SK-N-SH (cell line): ENCODE results near the gene MAP7D2. TPM values are rescaled to one million over a fixed set of nuclear protein-coding genes. Genes with fewer than 3 reads are reported as not detected.

ENCODE experiments used
- CTCF ChIA-PET: fragments of 300-600, 350-600 bp; formaldehyde crosslinking; extraction: SDS; loops from one replicate; lab custom pipeline; 2021; lab: Yijun Ruan, JAX
- POLR2A ChIA-PET: fragments of 350-600 bp; sonication (Branson Sonifier 250); formaldehyde crosslinking; extraction: SDS; loops from one replicate; lab custom pipeline; 2020; ENCODE audit warnings: antibody characterized with exemption, inconsistent platforms; lab: Yijun Ruan, JAX
- DNase-seq: peaks from one replicate; pipeline ENCODE4 v3.0.0; 2012
- H2AFZ ChIP-seq: fragments of 200-600 bp; sonication (generic); 2 replicates; pipeline ENCODE4 v1.8.1; 2016; ENCODE audit warnings: antibody characterized with exemption, mild to moderate bottlenecking, low read depth
- H3F3A ChIP-seq: fragments of 200-600 bp; sonication (generic); replicated peaks from 2 replicates; pipeline ENCODE3; 2016; ENCODE audit warnings: antibody characterized with exemption, mild to moderate bottlenecking; ENCODE audit not compliant: insufficient read depth
- H3K27ac ChIP-seq, 2 experiments: fragments of 200-500 bp in 1 of 2; fragments of 200-600 bp in 1 of 2; sonication (Bioruptor generic) in 1 of 2; sonication (generic), shearing (Covaris generic) in 1 of 2; 2 replicates each; pipeline versions ENCODE4 v1.5.1 to v1.6.1; 2014 to 2016; ENCODE audit warnings: low read depth in 2 of 2, inconsistent platforms in 1 of 2, low read length in 1 of 2, mild to moderate bottlenecking in 1 of 2, mixed read lengths in 1 of 2
- H3K27me3 ChIP-seq: fragments of 200-600 bp; sonication (generic), shearing (Covaris generic); 2 replicates; pipeline ENCODE4 v1.6.1; 2016; ENCODE audit warnings: mixed run types; ENCODE audit not compliant: insufficient read depth
- H3K36me3 ChIP-seq, 2 experiments: fragments of 200-500 bp in 1 of 2; fragments of 200-600 bp in 1 of 2; sonication (Bioruptor generic) in 1 of 2; sonication (generic) in 1 of 2; replicated peaks in 1 of 2; 2 replicates each; pipeline versions ENCODE3 to v1.5.1; 2014 to 2016; ENCODE audit warnings: low read length in 1 of 2, mild to moderate bottlenecking in 1 of 2; ENCODE audit not compliant: insufficient read depth in 2 of 2, control insufficient read depth in 1 of 2
- H3K4me1 ChIP-seq, 2 experiments: fragments of 200-500 bp in 1 of 2; fragments of 200-600 bp in 1 of 2; sonication (Bioruptor generic) in 1 of 2; sonication (generic), shearing (Covaris generic) in 1 of 2; 2 replicates each; pipeline versions ENCODE4 v1.5.1 to v1.6.1; 2014 to 2016; ENCODE audit warnings: low read depth in 1 of 2, low read length in 1 of 2, mixed run types in 1 of 2; ENCODE audit not compliant: insufficient read depth in 2 of 2, control insufficient read depth in 1 of 2
- H3K4me2 ChIP-seq: fragments of 200-600 bp; sonication (generic), shearing (Covaris generic); 2 replicates; pipeline ENCODE4 v1.6.1; 2017; ENCODE audit warnings: mixed run types
- H3K4me3 ChIP-seq, 2 experiments: fragments of 200-500 bp in 1 of 2; fragments of 200-600 bp in 1 of 2; sonication (Bioruptor generic) in 1 of 2; sonication (generic), shearing (Covaris generic) in 1 of 2; 2 replicates each; pipeline versions ENCODE4 v1.5.1 to v1.8.1; 2014 to 2016; ENCODE audit warnings: low read depth in 2 of 2, inconsistent platforms in 1 of 2, low read length in 1 of 2, mild to moderate bottlenecking in 1 of 2, mixed read lengths in 1 of 2, moderate library complexity in 1 of 2
- H3K79me2 ChIP-seq: fragments of 200-600 bp; sonication (generic); 2 replicates; pipeline ENCODE4 v1.8.1; 2017; ENCODE audit warnings: mild to moderate bottlenecking; ENCODE audit not compliant: insufficient read depth
- H3K9ac ChIP-seq: fragments of 200-600 bp; sonication (generic); 2 replicates; pipeline ENCODE4 v1.6.1; 2017; ENCODE audit warnings: mixed run types
- H3K9me2 ChIP-seq: fragments of 200-600 bp; sonication (generic); 2 replicates; pipeline ENCODE4 v1.6.1; 2017; ENCODE audit warnings: mixed run types
- H3K9me3 ChIP-seq: fragments of 200-600 bp; sonication (generic); 2 replicates; pipeline ENCODE4 v1.6.1; 2017; ENCODE audit warnings: mixed run types, mild to moderate bottlenecking, moderate library complexity
- H4K20me1 ChIP-seq: fragments of 200-600 bp; sonication (generic); 2 replicates; pipeline ENCODE4 v1.6.1; 2017; ENCODE audit warnings: mild to moderate bottlenecking, mixed run types; ENCODE audit not compliant: insufficient read depth
- CTCF ChIP-seq: fragments of 200-600 bp; sonication (generic); IDR thresholded peaks from 2 replicates; pipeline ENCODE4 v1.6.1; 2017; ENCODE audit warnings: antibody characterized with exemption, mild to moderate bottlenecking, moderate library complexity
- ELF1 ChIP-seq: IDR thresholded peaks from 2 replicates; pipeline ENCODE4 v1.4.0; 2012
- EP300 ChIP-seq, 2 experiments: IDR thresholded peaks; 2 replicates each; pipeline versions ENCODE4 v1.4.0 to v1.6.1; 2012; ENCODE audit warnings: borderline replicate concordance in 1 of 2, low read depth in 1 of 2, low read length in 1 of 2
- EZH2phosphoT487 ChIP-seq: fragments of 200-600 bp; sonication (generic); IDR thresholded peaks from 2 replicates; pipeline ENCODE4 v1.6.1; 2017; ENCODE audit warnings: low read depth, mixed run types, mild to moderate bottlenecking, antibody characterized with exemption, moderate library complexity, borderline replicate concordance
- FOXJ3 ChIP-seq: sonication (generic); formaldehyde crosslinking; IDR thresholded peaks from 2 replicates; pipeline ENCODE4 v1.5.1; 2020; ENCODE audit warnings: mild to moderate bottlenecking, missing genetic modification reagents
- GATA2 ChIP-seq: sonication (generic); formaldehyde crosslinking; IDR thresholded peaks from 2 replicates; pipeline ENCODE4 v1.5.0; 2020; ENCODE audit warnings: mild to moderate bottlenecking, missing genetic modification reagents
- JUND ChIP-seq: IDR thresholded peaks from 2 replicates; pipeline ENCODE4 v1.4.0; 2012
- MEF2A ChIP-seq: IDR thresholded peaks from 2 replicates; pipeline ENCODE4 v1.4.0; 2012; ENCODE audit warnings: low read depth, borderline replicate concordance
- MXI1 ChIP-seq: IDR thresholded peaks from 2 replicates; pipeline ENCODE4 v1.6.1; 2012; ENCODE audit warnings: mild to moderate bottlenecking, low read depth, low read length, improper control_type of control experiment
- NRF1 ChIP-seq: IDR thresholded peaks from 2 replicates; pipeline ENCODE4 v1.6.1; 2012; ENCODE audit warnings: low read depth, mild to moderate bottlenecking, low read length
- REST ChIP-seq: IDR thresholded peaks from 2 replicates; pipeline ENCODE4 v1.6.1; 2012; ENCODE audit warnings: mild to moderate bottlenecking, low read depth, low read length, moderate library complexity
- RXRA ChIP-seq: IDR thresholded peaks from 2 replicates; pipeline ENCODE4 v1.4.0; 2012; ENCODE audit warnings: low read depth, mild to moderate bottlenecking, borderline replicate concordance
- SIN3A ChIP-seq: IDR thresholded peaks from 2 replicates; pipeline ENCODE4 v1.6.1; 2012; ENCODE audit warnings: low read depth, mild to moderate bottlenecking, low read length, moderate library complexity, borderline replicate concordance
- TCF12 ChIP-seq: IDR thresholded peaks from 2 replicates; pipeline ENCODE4 v1.4.0; 2012
- USF1 ChIP-seq: IDR thresholded peaks from 2 replicates; pipeline ENCODE4 v1.4.0; 2012; ENCODE audit warnings: low read depth, borderline replicate concordance
- USF2 ChIP-seq: fragments of 150-350 bp; IDR thresholded peaks from 2 replicates; pipeline ENCODE4 v1.6.1; 2017; ENCODE audit warnings: antibody characterized with exemption, low read length, low read depth, borderline replicate concordance
- ZBTB33 ChIP-seq: IDR thresholded peaks from 2 replicates; pipeline ENCODE4 v1.4.0; 2012; ENCODE audit warnings: low read depth, borderline replicate concordance
- WGBS: methylation state at CpG from one replicate; pipeline ENCODE4 v1.1.6; 2017; ENCODE audit warnings: low lambda C conversion rate; 5-methylcytosine and 5-hydroxymethylcytosine counted together
- polyA plus RNA-seq, 3 experiments: library from polyadenylated mRNA; depleted of rRNA; stranded (reverse); fragments of >200 nt; gene quantifications; 2 replicates each; pipeline ENCODE4 v1.2.3, GENCODE V29; 2012

The MAP7D2 gene
- polyA plus RNA-seq, 1 of the 3 experiments (the other 2 are of a cell fraction), result 2.7 TPM

- WGBS, result 54% methylated on average over 6 of the region's 7 CpGs
- Histone ChIP-seq H4K20me1 (no peaks in the 10 kb centered on the region), H3K36me3 (no peaks in the 10 kb centered on the region), H2AFZ (no peak overlapping the region), H3F3A (no peaks in the 10 kb centered on the region), H3K9me3 (no peaks in the 10 kb centered on the region), H3K4me1 (no peaks in the 10 kb centered on the region), H3K4me3 (no peak overlapping the region), H3K9me2 (no peaks in the 10 kb centered on the region), H3K27ac (no peak overlapping the region), H3K9ac (no peak overlapping the region), H3K4me2 (no peak overlapping the region), H3K79me2 (no peaks in the 10 kb centered on the region), H3K27me3 (no peaks in the 10 kb centered on the region; the same call in 1 of the 2 replicates)
- POLR2A ChIA-PET, result no interaction called here
- TF ChIP-seq ZBTB33 (no peak), FOXJ3 (CRISPR knock-in tag) (no peak), USF1 (no peak), ELF1 (no peak), TCF12 (no peak), CTCF (no peak), GATA2 (CRISPR knock-in tag) (no peak), EP300 (IDR thresholded peaks at IDR 0.05; ENCODE audit: borderline replicate concordance in 1 of 2, low read depth in 1 of 2, low read length in 1 of 2) (no peak), JUND (no peak), MXI1 (no peak), MEF2A (no peak), NRF1 (no peak), REST (no peak), USF2 (no peak), SIN3A (no peak), EZH2phosphoT487 (no peak), RXRA (no peak)
- DNase-seq, result no peak
- CTCF ChIA-PET, result interaction anchor here (1.2 kb wide), 1 partner anchor 103 kb away, joined by 3 read pairs; no protein-coding TSS in a partner anchor
Observed at GRCh38 chrX:20007962-20008622, 108.6 kb downstream of the MAP7D2 start.
